H1 (cell line): ENCODE measurements around the gene NCOA5.

ENCODE experiments used
- POLR2AphosphoS5 ChIP-seq: IDR thresholded peaks from 2 replicates; pipeline ENCODE4 v1.6.1; 2011; ENCODE audit warnings: low read depth, low read length
- TF ChIP-seq, protein P1 (sequence below): IDR thresholded peaks from 2 replicates; pipeline ENCODE4 v1.6.1; 2012; ENCODE audit warnings: inconsistent platforms
- TF ChIP-seq, protein P2 (sequence below): IDR thresholded peaks from 2 replicates; pipeline ENCODE4 v1.6.1; 2012; ENCODE audit warnings: low read length, inconsistent platforms
- TF ChIP-seq, protein P3 (sequence below), 3 experiments: IDR thresholded peaks; 1 replicate in 2 of 3; 2 replicates in 1 of 3; pipeline versions ENCODE4 v1.5.1 to v1.6.1; 2011; ENCODE audit warnings: low read length in 3 of 3, mild to moderate bottlenecking in 3 of 3, inconsistent platforms in 2 of 3, low read depth in 1 of 3, moderate library complexity in 1 of 3; ENCODE audit not compliant: insufficient read depth in 1 of 3; ENCODE audit errors: control extremely low read depth in 1 of 3

DNA sequence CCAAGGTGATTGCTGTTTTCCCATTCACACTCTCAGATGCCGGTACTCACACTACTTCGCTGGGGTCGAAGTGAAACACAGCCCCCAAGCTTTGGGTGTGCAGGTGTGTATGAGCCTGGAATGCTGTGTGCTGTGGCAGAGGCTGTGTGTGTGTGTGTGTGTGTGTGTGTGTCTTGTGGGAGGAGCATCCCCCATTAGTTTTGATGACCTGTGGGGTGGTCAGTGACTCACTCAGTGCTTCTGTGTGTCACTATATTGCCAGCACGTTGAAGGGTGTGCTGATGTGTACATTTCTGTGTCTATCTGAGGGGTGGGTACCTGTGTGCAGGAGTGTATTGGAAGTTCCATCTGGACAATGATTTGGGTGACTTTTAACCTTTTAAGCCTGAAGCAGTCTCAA lies 65.8 kb downstream of the NCOA5 start:
- TF ChIP-seq, protein P1, sequence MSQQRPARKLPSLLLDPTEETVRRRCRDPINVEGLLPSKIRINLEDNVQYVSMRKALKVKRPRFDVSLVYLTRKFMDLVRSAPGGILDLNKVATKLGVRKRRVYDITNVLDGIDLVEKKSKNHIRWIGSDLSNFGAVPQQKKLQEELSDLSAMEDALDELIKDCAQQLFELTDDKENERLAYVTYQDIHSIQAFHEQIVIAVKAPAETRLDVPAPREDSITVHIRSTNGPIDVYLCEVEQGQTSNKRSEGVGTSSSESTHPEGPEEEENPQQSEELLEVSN = no peak
- no peak for TF ChIP-seq POLR2AphosphoS5
- TF ChIP-seq, protein P2, sequence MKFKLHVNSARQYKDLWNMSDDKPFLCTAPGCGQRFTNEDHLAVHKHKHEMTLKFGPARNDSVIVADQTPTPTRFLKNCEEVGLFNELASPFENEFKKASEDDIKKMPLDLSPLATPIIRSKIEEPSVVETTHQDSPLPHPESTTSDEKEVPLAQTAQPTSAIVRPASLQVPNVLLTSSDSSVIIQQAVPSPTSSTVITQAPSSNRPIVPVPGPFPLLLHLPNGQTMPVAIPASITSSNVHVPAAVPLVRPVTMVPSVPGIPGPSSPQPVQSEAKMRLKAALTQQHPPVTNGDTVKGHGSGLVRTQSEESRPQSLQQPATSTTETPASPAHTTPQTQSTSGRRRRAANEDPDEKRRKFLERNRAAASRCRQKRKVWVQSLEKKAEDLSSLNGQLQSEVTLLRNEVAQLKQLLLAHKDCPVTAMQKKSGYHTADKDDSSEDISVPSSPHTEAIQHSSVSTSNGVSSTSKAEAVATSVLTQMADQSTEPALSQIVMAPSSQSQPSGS = no peak
- TF ChIP-seq, protein P3, sequence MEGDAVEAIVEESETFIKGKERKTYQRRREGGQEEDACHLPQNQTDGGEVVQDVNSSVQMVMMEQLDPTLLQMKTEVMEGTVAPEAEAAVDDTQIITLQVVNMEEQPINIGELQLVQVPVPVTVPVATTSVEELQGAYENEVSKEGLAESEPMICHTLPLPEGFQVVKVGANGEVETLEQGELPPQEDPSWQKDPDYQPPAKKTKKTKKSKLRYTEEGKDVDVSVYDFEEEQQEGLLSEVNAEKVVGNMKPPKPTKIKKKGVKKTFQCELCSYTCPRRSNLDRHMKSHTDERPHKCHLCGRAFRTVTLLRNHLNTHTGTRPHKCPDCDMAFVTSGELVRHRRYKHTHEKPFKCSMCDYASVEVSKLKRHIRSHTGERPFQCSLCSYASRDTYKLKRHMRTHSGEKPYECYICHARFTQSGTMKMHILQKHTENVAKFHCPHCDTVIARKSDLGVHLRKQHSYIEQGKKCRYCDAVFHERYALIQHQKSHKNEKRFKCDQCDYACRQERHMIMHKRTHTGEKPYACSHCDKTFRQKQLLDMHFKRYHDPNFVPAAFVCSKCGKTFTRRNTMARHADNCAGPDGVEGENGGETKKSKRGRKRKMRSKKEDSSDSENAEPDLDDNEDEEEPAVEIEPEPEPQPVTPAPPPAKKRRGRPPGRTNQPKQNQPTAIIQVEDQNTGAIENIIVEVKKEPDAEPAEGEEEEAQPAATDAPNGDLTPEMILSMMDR (IDR thresholded peaks at IDR 0.05; ENCODE audit: control extremely low read depth in 1 of 3, insufficient read depth in 1 of 3, low read depth in 1 of 3, low read length in 3 of 3) = no peak
